Measurements from ENCODE around the gene NOL3.

Gene NOL3

DNA sequence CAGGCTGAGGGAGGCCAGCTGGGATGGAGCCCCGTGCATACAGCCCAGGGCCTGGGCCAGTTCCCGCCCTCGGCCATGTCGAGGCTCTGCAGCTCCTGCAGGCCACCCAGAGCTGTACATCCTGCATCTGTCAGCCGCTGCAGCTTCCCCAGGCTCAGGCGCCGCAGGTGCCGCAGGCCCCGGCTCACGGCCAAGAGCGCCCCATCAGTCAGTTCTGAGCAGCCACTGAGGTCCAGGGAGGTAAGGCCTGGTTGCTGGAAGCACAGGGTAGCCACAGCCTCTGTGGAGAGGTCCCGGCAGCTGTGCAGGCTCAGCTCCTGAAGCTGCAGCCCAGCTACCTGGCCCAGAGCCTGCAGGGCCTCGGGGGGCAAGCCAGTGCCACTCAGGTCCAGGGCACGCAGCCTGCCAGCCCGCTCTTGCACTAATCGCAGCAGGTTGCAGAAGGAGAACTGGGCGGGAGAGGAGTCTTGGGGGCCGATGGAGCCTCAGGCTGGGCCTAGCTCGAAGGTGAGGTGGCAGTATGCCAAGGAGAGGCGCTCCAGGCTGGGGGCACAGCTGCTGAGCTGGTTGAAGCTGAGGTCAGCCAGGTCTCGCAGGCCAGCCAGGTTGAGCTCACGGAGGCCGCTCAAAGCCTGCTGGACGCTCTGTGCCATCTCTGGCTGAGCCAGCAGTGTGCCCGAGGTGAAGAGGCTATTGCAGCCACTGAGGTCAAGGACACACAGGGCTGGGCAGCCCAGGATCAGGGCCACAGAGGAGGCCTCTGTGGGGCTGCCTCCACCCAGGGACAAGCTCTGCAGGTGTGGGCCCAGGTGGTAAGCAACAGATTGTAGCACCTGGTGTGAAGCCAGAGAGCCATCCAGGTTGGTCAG, 40.0 kb downstream of the NOL3 start:
- TF ChIP-seq TAF1 (IDR thresholded peaks at IDR 0.05; ENCODE audit: low read depth) (no peak), MAX (IDR thresholded peaks at IDR 0.05) (no peak), FOXM1 (IDR thresholded peaks at IDR 0.05; ENCODE audit: borderline replicate concordance, low read depth) (no peak), NFIC (IDR thresholded peaks at IDR 0.05) (no peak), CREB1 (IDR thresholded peaks at IDR 0.05; ENCODE audit: low read depth) (no peak), EGR1 (IDR thresholded peaks at IDR 0.05) (no peak), ZBTB7A (IDR thresholded peaks at IDR 0.05; ENCODE audit: low read depth) (no peak), YY1 (IDR thresholded peaks at IDR 0.05; ENCODE audit: low read depth) (no peak), RAD21 (IDR thresholded peaks at IDR 0.05; ENCODE audit: low read depth) (no peak), TCF12 (IDR thresholded peaks at IDR 0.05; ENCODE audit: low read depth) (no peak), CEBPB (IDR thresholded peaks at IDR 0.05) (no peak), TEAD4 (IDR thresholded peaks at IDR 0.05) (no peak), EP300 (IDR thresholded peaks at IDR 0.05; ENCODE audit: borderline replicate concordance) (no peak)
- TF ChIP-seq, protein P1, sequence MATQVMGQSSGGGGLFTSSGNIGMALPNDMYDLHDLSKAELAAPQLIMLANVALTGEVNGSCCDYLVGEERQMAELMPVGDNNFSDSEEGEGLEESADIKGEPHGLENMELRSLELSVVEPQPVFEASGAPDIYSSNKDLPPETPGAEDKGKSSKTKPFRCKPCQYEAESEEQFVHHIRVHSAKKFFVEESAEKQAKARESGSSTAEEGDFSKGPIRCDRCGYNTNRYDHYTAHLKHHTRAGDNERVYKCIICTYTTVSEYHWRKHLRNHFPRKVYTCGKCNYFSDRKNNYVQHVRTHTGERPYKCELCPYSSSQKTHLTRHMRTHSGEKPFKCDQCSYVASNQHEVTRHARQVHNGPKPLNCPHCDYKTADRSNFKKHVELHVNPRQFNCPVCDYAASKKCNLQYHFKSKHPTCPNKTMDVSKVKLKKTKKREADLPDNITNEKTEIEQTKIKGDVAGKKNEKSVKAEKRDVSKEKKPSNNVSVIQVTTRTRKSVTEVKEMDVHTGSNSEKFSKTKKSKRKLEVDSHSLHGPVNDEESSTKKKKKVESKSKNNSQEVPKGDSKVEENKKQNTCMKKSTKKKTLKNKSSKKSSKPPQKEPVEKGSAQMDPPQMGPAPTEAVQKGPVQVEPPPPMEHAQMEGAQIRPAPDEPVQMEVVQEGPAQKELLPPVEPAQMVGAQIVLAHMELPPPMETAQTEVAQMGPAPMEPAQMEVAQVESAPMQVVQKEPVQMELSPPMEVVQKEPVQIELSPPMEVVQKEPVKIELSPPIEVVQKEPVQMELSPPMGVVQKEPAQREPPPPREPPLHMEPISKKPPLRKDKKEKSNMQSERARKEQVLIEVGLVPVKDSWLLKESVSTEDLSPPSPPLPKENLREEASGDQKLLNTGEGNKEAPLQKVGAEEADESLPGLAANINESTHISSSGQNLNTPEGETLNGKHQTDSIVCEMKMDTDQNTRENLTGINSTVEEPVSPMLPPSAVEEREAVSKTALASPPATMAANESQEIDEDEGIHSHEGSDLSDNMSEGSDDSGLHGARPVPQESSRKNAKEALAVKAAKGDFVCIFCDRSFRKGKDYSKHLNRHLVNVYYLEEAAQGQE (IDR thresholded peaks at IDR 0.05; ENCODE audit: low read depth): no peak
- TF ChIP-seq, protein P2, sequence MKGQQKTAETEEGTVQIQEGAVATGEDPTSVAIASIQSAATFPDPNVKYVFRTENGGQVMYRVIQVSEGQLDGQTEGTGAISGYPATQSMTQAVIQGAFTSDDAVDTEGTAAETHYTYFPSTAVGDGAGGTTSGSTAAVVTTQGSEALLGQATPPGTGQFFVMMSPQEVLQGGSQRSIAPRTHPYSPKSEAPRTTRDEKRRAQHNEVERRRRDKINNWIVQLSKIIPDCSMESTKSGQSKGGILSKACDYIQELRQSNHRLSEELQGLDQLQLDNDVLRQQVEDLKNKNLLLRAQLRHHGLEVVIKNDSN (IDR thresholded peaks at IDR 0.05): no peak

- TF ChIP-seq RAD21 (IDR thresholded peaks at IDR 0.05; ENCODE audit: low read depth): no peak
- TF ChIP-seq, protein P2 (IDR thresholded peaks at IDR 0.05): no peak
- TF ChIP-seq EGR1 (IDR thresholded peaks at IDR 0.05): no peak
- no peak for TF ChIP-seq CREB1 (IDR thresholded peaks at IDR 0.05; ENCODE audit: low read depth)
- no peak for TF ChIP-seq MAX (IDR thresholded peaks at IDR 0.05)
Measured at GRCh38 chr16:67211674-67212073, 41.3 kb downstream of the NOL3 start.

- no peak for TF ChIP-seq CREB1 (IDR thresholded peaks at IDR 0.05; ENCODE audit: low read depth)
- no peak for TF ChIP-seq EP300 (IDR thresholded peaks at IDR 0.05; ENCODE audit: borderline replicate concordance)
- TF ChIP-seq EGR1 (IDR thresholded peaks at IDR 0.05): no peak
- TF ChIP-seq, protein P2 (IDR thresholded peaks at IDR 0.05): no peak
- no peak for TF ChIP-seq TEAD4 (IDR thresholded peaks at IDR 0.05)
- no peak for TF ChIP-seq NFIC (IDR thresholded peaks at IDR 0.05)
- no peak for TF ChIP-seq CEBPB (IDR thresholded peaks at IDR 0.05)
- TF ChIP-seq, protein P1 (IDR thresholded peaks at IDR 0.05; ENCODE audit: low read depth): no peak
- no peak for TF ChIP-seq TCF12 (IDR thresholded peaks at IDR 0.05; ENCODE audit: low read depth)
- TF ChIP-seq FOXM1 (IDR thresholded peaks at IDR 0.05; ENCODE audit: borderline replicate concordance, low read depth): no peak
- no peak for TF ChIP-seq RAD21 (IDR thresholded peaks at IDR 0.05; ENCODE audit: low read depth)
- no peak for TF ChIP-seq TAF1 (IDR thresholded peaks at IDR 0.05; ENCODE audit: low read depth)
- no peak for TF ChIP-seq YY1 (IDR thresholded peaks at IDR 0.05; ENCODE audit: low read depth)
- TF ChIP-seq MAX (IDR thresholded peaks at IDR 0.05): no peak
- TF ChIP-seq ZBTB7A (IDR thresholded peaks at IDR 0.05; ENCODE audit: low read depth): no peak
Measured at GRCh38 chr16:67212766-67213165, 42.4 kb downstream of the NOL3 start.

DNA sequence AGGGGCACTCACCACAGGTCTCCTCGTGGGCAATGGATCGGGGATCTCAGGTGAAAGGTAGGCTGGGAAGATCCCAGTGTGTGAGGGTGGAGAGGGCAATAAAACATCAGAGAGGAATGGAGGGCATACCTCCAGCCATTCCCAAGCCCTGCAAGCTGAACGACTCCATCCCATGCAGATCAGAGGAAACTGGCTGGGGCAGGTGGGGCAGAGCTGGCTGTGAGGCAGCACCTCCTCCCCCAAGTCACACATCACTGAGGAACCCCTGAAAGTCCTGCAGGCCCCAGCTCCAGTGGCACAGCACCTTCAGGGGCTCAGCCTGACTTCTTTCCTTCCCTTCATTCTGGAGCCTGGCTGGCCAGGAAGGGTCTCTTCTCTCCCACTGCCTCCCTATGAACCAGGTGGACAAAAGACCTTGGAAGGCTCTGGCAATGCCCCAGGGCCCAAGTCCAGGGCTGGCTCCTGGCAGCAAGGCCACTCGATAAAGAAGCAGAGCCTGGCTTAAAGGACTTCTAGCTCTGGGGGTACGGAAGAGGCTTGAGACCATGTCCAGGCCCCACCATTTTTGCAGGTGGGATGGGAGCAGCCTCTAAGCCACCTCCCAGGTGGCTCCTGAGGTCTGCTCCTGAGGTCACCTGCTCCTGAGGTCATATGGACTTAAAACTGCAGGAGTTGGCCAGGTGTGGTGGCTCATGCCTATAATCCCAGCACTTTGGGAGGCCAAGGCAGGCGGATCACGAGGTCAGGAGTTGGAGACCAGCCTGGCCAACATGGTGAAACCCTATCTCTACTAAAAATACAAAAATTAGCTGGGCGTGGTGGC, 43.1 kb downstream of the NOL3 start:
- TF ChIP-seq, protein P2 (IDR thresholded peaks at IDR 0.05): no peak
- TF ChIP-seq, protein P1 (IDR thresholded peaks at IDR 0.05; ENCODE audit: low read depth): no peak
- TF ChIP-seq YY1 (IDR thresholded peaks at IDR 0.05; ENCODE audit: low read depth) (no peak), CEBPB (IDR thresholded peaks at IDR 0.05) (no peak), TEAD4 (IDR thresholded peaks at IDR 0.05) (no peak), ZBTB7A (IDR thresholded peaks at IDR 0.05; ENCODE audit: low read depth) (no peak), TAF1 (IDR thresholded peaks at IDR 0.05; ENCODE audit: low read depth) (no peak), EP300 (IDR thresholded peaks at IDR 0.05; ENCODE audit: borderline replicate concordance) (no peak), EGR1 (IDR thresholded peaks at IDR 0.05) (no peak), RAD21 (IDR thresholded peaks at IDR 0.05; ENCODE audit: low read depth) (no peak), NFIC (IDR thresholded peaks at IDR 0.05) (no peak), TCF12 (IDR thresholded peaks at IDR 0.05; ENCODE audit: low read depth) (no peak)
